B cell (primary cell): ENCODE data around the gene CHST13. TPM values are rescaled to one million over a fixed set of nuclear protein-coding genes. Genes with fewer than 3 reads are reported as not detected.

Source experiments
- ATAC-seq: fragments of 200-7000 bp; cut with Tn5 transposase; one replicate; pipeline ENCODE4 v1.10.0; 2021; ENCODE audit warnings: low read depth, mild to moderate bottlenecking, moderate number of reproducible peaks, moderate library complexity
- CTCF ChIA-PET: fragments of 350-600 bp; sonication (Branson Sonifier 250); formaldehyde crosslinking; loops from one replicate; lab custom pipeline; 2021; ENCODE audit warnings: antibody characterized with exemption, inconsistent platforms; lab: Charles Lee
- POLR2A ChIA-PET: fragments of 350-600 bp; sonication (Branson Sonifier 250); formaldehyde crosslinking; loops from one replicate; lab custom pipeline; 2021; ENCODE audit warnings: antibody characterized with exemption; lab: Charles Lee
- DNase-seq: peaks from one replicate; pipeline ENCODE4 v3.0.0; 2013
- H2AFZ ChIP-seq: 2 replicates; pipeline ENCODE4 v1.6.1; 2012; ENCODE audit warnings: mild to moderate bottlenecking, low read depth, low read length; ENCODE audit not compliant: insufficient read depth, poor library complexity, severe bottlenecking
- H3K27ac ChIP-seq, 2 donors: 1 replicate in 1 of 2; 2 replicates in 1 of 2; pipeline ENCODE4 v1.5.1; 2012 to 2013; ENCODE audit warnings: low read length in 2 of 2, mild to moderate bottlenecking in 2 of 2, moderate library complexity in 1 of 2
- H3K27me3 ChIP-seq, 4 experiments: fragments of 200-600 bp in 1 of 4; sonication (generic) in 1 of 4; replicated peaks in 1 of 4; 1 replicate in 2 of 4; 2 replicates in 2 of 4; pipeline versions ENCODE4 v1.6.1 to v1.7.0; 2013 to 2016; ENCODE audit warnings: low read length in 3 of 4, mild to moderate bottlenecking in 2 of 4, mixed read lengths in 1 of 4, moderate library complexity in 1 of 4; ENCODE audit not compliant: insufficient read depth in 4 of 4, control insufficient read depth in 3 of 4; ENCODE audit errors: control extremely low read depth in 1 of 4
- H3K36me3 ChIP-seq, 2 experiments: replicated peaks in 1 of 2; 1 replicate in 1 of 2; 2 replicates in 1 of 2; pipeline versions ENCODE4 v1.6.1 to v1.7.1; 2013; ENCODE audit warnings: low read length in 1 of 2; ENCODE audit not compliant: insufficient read depth in 2 of 2, control insufficient read depth in 1 of 2; ENCODE audit errors: control extremely low read depth in 1 of 2, extremely low read depth in 1 of 2
- H3K4me1 ChIP-seq, 2 donors: fragments of 200-600 bp in 1 of 2; sonication (generic) in 1 of 2; 1 replicate in 1 of 2; 2 replicates in 1 of 2; pipeline versions ENCODE4 v1.5.1 to v1.6.1; 2013 to 2017; ENCODE audit warnings: low read length in 2 of 2; ENCODE audit not compliant: control insufficient read depth in 2 of 2, insufficient read depth in 2 of 2
- H3K4me2 ChIP-seq: replicated peaks from 2 replicates; pipeline ENCODE3; 2012; ENCODE audit warnings: mild to moderate bottlenecking, low read depth, low read length; ENCODE audit not compliant: poor library complexity, severe bottlenecking
- H3K4me3 ChIP-seq, 5 experiments: fragments of 200-600 bp in 1 of 5; sonication (generic) in 1 of 5; 1 replicate in 3 of 5; 2 replicates in 2 of 5; pipeline versions ENCODE4 v1.5.1 to v1.7.0; 2011 to 2016; ENCODE audit warnings: low read length in 4 of 5, mild to moderate bottlenecking in 4 of 5, low read depth in 2 of 5, control low read depth in 1 of 5, moderate library complexity in 1 of 5; ENCODE audit not compliant: insufficient read depth in 1 of 5; ENCODE audit errors: control extremely low read depth in 1 of 5, extremely low read depth in 1 of 5
- H3K79me2 ChIP-seq: fragments of 200-600 bp; sonication (generic); one replicate; pipeline ENCODE4 v1.6.0; 2016; ENCODE audit warnings: low read length; ENCODE audit not compliant: control insufficient read depth, insufficient read depth
- H3K9ac ChIP-seq: fragments of 200-600 bp; sonication (generic); 2 replicates; pipeline ENCODE4 v1.6.1; 2017; ENCODE audit warnings: mild to moderate bottlenecking, low read length, moderate library complexity
- H3K9me3 ChIP-seq, 3 donors: one replicate each; pipeline versions ENCODE4 v1.6.1 to v1.7.1; 2013; ENCODE audit warnings: low read length in 2 of 3; ENCODE audit not compliant: control insufficient read depth in 2 of 3, insufficient read depth in 1 of 3; ENCODE audit errors: control extremely low read depth in 1 of 3
- H4K20me1 ChIP-seq: 2 replicates; pipeline ENCODE4 v1.6.0; 2012; ENCODE audit warnings: mild to moderate bottlenecking, low read length; ENCODE audit not compliant: insufficient read depth, control insufficient read depth, poor library complexity, severe bottlenecking
- H3K27ac Mint-ChIP-seq: one replicate; pipeline ENCODE4 v1.8.0; 2021; ENCODE audit warnings: mixed read lengths
- H3K27me3 Mint-ChIP-seq: one replicate; pipeline ENCODE4 v1.8.0; 2021; ENCODE audit warnings: mixed read lengths
- H3K4me1 Mint-ChIP-seq: one replicate; pipeline ENCODE4 v1.8.0; 2021; ENCODE audit warnings: mixed read lengths
- H3K4me3 Mint-ChIP-seq: one replicate; pipeline ENCODE4 v1.8.0; 2021; ENCODE audit warnings: mixed read lengths
- H3K9me3 Mint-ChIP-seq: one replicate; pipeline ENCODE4 v1.8.0; 2022; ENCODE audit warnings: mixed read lengths; ENCODE audit not compliant: insufficient read depth
- EZH2 ChIP-seq: IDR thresholded peaks from 2 replicates; pipeline ENCODE4 v1.6.1; 2012; ENCODE audit warnings: borderline replicate concordance, low read depth, mild to moderate bottlenecking, moderate library complexity, low read length; ENCODE audit not compliant: insufficient read depth, poor library complexity, severe bottlenecking
- WGBS: methylation state at CpG from one replicate; pipeline ENCODE4 v1.1.5; 2013; ENCODE audit warnings: missing lambda C conversion rate; ENCODE audit not compliant: insufficient coverage; 5-methylcytosine and 5-hydroxymethylcytosine counted together
- intact Hi-C: fragments of 100-400 bp; cut with micrococcal nuclease; formaldehyde crosslinking; loops from one replicate; pipeline ENCODE4 v1.10.0; 2022
- polyA plus RNA-seq: library from polyadenylated mRNA; depleted of rRNA; stranded (reverse); fragments of >200 nt; gene quantifications from 2 replicates; pipeline ENCODE4 v1.2.3, GENCODE V29; 2012
- total RNA-seq, 2 donors: library from RNA; stranded (reverse); fragments of 120-200 nt in 1 of 2; gene quantifications; 1 replicate in 1 of 2; 2 replicates in 1 of 2; pipeline versions ENCODE4 v1.2.3 to v1.2.4, GENCODE V29; 2013 to 2022
- TF ChIP-seq, protein P1 (sequence below): fragments of 200-600 bp; IDR thresholded peaks from one replicate; pipeline ENCODE4 v1.8.0; 2022; ENCODE audit warnings: antibody characterized with exemption, mild to moderate bottlenecking

CHST13 gene
- total and polyA plus RNA-seq, 2 donors (not counting 1 experiment from before 2014, with no cell fraction given), result 0.07 TPM; not detected in 1

DNA sequence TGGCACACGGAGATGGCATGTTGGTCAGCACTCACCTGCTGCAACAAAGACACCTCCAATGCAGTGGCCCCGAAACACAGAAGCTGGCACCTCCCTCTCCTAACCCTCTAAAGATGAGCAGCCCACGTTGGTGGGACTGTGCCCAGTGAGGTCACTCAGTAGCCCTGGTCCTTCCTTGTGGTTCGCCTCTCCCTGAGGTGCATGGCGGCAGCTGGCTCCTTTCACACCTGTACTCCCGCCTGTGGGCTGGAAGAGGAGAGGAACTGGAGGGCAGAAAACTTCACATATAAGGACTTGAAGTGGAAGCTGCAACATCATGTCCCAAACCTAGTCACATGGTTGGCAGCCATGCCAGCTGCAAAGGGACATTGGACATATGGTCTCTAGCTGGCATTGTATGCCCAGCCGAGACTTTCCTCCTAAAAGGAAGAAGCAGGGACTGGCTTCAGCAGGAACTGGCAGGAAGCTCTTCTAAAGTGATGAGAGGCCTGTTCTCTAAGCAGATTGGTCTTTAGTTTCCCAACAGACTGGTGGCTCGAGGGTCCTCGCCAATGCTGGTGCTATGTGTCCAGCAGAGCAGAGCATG lies 45.5 kb downstream of the CHST13 start:
- H3K4me3 Mint-ChIP-seq, result no peak overlapping the region
- Histone ChIP-seq H3K4me1 (no peaks in the 10 kb centered on the region), H3K27ac (no peak overlapping the region), H3K4me2 (no peak overlapping the region), H3K36me3 (no peaks in the 10 kb centered on the region), H3K79me2 (no peaks in the 10 kb centered on the region), H4K20me1 (no peaks in the 10 kb centered on the region), H3K4me3 (no peak overlapping the region), H3K9me3 (no peaks in the 10 kb centered on the region), H3K9ac (no peak overlapping the region), H3K27me3 (peaks cover 0 to 4% (median 0%) of the 10 kb centered on the region in 4 experiments), H2AFZ (no peak overlapping the region)
- intact Hi-C loops, result no loop called here
- 88% methylated on average over 8 of the region's 9 CpGs for WGBS
- ChIA-PET CTCF (no interaction called here), POLR2A (no interaction called here)
- H3K4me1 Mint-ChIP-seq, result no peaks in the 10 kb centered on the region
- TF ChIP-seq EZH2, result no peak
- TF ChIP-seq, protein P1, sequence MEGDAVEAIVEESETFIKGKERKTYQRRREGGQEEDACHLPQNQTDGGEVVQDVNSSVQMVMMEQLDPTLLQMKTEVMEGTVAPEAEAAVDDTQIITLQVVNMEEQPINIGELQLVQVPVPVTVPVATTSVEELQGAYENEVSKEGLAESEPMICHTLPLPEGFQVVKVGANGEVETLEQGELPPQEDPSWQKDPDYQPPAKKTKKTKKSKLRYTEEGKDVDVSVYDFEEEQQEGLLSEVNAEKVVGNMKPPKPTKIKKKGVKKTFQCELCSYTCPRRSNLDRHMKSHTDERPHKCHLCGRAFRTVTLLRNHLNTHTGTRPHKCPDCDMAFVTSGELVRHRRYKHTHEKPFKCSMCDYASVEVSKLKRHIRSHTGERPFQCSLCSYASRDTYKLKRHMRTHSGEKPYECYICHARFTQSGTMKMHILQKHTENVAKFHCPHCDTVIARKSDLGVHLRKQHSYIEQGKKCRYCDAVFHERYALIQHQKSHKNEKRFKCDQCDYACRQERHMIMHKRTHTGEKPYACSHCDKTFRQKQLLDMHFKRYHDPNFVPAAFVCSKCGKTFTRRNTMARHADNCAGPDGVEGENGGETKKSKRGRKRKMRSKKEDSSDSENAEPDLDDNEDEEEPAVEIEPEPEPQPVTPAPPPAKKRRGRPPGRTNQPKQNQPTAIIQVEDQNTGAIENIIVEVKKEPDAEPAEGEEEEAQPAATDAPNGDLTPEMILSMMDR, result no peak
- peaks cover 27% of the 10 kb centered on the region for H3K27me3 Mint-ChIP-seq
- no peaks in the 10 kb centered on the region for H3K9me3 Mint-ChIP-seq
- no peak for DNase-seq
- ATAC-seq, result no peak
- no peak overlapping the region for H3K27ac Mint-ChIP-seq

DNA sequence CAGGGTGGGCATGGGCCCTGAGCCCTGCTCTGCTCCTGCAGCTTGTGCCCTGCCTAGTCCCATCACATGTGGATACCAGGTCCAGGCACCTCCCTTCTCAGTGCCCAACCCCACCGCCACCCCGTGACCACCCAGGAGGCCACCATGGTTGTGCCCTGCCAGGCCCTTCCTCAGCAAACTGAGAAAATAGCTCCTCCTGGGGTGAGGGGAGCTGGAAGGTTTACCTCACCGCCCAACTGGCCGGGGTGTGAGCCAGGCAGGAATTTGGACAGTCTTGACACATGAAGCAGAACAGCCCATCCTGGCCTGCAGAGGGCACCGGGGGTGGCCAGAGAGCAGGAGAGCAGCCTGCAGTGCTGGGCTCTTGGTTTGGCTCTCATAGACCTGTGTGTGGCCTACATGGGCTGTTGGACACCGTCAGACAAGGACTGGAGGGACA lies 46.2 kb downstream of the CHST13 start:
- Histone ChIP-seq H3K27ac (no peak overlapping the region), H3K9ac (no peak overlapping the region), H3K9me3 (no peaks in the 10 kb centered on the region), H3K79me2 (no peaks in the 10 kb centered on the region), H4K20me1 (no peaks in the 10 kb centered on the region), H3K4me2 (no peak overlapping the region), H2AFZ (no peak overlapping the region), H3K27me3 (peaks cover 0 to 4% (median 0%) of the 10 kb centered on the region in 4 experiments), H3K4me3 (no peak overlapping the region), H3K36me3 (no peaks in the 10 kb centered on the region), H3K4me1 (no peaks in the 10 kb centered on the region)
- intact Hi-C loops, result no loop called here
- 82% methylated on average over 3 of the region's 6 CpGs for WGBS
- Mint-ChIP-seq H3K4me1 (no peaks in the 10 kb centered on the region), H3K27ac (no peak overlapping the region), H3K9me3 (no peaks in the 10 kb centered on the region), H3K27me3 (peaks cover 26% of the 10 kb centered on the region), H3K4me3 (no peak overlapping the region)
- no peak for ATAC-seq
- TF ChIP-seq, protein P1, result no peak
- TF ChIP-seq EZH2, result no peak
- DNase-seq, result no peak
- ChIA-PET POLR2A (no interaction called here), CTCF (no interaction called here)
